ENCODE results near the gene CHAMP1.
"Not testable (repeated sequence)": the region's sequence is repeated elsewhere in the genome, so short reads cannot be mapped to it uniquely, and the experiment has no call there.

CHAMP1 gene

DNA sequence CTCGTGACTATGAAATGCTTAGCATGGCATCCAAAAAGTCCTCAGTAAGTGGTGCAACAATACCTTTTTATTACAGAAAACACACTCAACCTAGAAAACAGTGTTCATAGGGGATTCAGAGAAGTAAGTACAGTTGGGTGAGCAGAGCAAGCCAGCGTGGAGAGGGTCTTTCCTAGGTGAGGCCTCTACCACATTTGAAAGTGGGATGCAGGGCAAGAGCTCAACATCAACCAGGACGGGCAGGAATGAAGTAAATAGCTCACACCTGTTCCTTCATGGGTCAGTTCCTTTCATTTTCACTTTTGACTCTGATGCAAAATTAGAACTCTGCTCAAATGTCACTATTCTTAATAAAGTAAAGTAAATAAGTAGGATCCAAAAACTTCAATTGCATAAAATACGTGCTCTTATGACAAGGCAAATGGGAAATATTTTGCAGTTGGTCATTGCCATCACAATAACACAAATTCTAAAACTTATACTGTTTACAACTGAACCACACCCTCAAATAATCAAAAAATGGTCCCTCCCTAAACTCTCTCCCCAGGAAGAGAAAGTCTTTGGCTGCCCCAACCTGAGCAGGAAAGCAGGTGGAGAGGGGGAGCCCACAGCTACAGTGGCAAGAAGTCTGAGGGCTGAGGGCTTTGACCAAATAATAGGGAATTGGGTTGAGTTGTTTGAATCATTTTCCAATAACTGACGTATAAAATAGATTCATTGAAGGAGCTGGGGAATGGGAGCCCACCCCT is 20.2 kb downstream of the CHAMP1 start:
- no peak for DNase-seq

DNA sequence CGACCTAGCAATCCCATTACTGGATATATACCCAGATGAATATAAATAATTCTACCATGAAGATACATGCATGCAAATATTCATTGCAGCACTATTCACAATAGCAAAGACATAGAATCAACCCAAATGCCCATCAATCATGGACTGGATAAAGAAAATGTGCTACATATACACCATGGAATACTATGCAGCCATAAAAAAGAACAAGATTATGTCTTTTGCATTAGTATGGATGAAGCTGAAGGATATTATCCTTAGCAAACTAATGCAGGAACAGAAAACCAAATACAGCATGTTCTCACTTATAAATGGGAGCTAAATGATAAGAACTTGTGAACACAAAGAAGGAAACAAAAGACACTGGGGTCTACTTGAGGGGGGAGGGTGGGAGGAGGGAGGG is 22.2 kb downstream of the CHAMP1 start:
- not testable (repeated sequence) for DNase-seq

DNA sequence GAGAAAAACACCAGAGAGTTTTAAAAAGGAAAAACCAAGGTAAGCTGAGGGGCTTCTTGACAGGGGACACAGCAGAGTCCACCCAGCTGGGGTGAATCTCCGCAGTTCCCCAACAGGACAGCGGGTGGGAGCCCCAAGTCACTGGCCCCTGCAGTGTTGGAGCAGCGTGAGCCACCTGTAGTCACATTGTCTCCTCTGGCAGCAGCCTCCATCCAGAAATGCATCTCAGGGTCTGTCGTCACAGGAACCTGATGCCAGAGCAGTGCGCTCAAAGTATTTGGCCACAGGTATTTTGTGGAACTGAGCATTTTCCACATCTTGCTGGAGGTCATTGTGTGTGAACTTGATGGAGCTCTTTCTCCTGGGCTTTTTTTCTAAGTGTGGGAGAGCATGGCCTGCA is 24.7 kb downstream of the CHAMP1 start:
- DNase-seq = no peak

DNA sequence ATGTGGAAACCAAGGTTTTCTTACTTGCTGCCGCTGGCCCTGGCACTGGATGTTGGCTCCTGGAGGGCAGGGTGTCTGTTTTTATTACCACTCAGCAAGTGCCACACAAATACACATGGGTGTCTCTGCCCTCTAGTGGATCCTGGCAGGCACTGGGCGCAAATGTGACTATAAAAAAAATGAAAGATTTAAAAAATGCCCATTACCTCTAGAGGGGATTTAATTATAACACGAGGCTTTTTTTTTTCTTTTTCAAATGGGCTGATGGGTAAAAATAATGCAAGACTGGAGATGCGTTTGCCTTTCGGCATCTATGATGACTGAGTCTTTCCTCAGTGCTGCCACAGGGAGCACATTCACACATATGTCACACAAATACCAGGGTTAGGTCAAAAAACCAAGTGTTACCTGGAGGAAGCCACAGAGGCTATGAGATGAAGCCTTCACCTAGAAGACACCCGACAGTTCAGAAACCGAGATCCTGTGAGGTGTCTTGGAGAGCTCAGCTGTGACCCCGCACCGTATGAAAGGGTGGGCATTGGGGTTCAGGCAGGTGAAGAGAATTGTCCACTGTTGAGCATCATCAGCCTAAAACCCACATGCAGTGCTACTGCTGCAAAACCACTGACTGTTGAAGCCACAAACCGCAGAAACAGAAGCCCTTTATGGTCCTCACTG is 25.7 kb downstream of the CHAMP1 start:
- peak; percentile 15 for DNase-seq

DNA sequence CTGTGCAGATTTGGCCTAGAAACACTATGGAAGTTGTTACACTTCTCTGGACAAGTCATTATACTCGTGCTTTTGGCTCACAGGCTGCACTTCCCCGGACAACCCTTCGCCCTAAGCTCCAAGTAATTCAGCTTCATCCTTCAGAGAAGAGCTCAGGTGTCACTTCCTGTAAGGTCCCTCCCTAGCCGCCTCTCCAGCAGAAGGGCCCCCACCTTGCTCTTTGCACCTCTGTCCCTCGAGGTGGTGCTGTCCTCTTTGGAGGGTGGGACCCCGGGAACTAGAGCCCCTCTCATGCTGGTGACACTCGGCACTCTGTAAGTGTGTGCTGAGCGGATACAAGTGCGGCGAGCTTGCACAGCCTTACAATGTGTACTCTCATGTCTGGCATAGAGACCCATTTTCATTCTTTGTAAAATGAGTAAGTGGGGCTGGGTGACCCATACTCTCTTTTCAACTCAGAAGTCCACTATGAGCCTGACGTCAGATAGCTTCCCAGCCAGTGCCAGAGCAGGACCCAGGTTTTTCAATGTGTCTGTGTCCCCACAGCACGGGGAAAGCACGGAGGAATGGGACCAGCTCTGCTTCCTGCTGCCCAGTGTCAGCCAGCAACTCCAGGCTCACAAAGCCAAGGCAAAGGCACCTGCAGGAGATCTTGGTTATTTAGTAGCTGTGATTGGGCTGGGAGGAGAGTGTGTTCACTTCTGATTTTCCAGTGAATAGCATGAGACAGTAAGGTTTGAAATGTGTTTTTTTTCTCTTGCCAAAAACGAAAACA is 26.9 kb downstream of the CHAMP1 start:
- DNase-seq = no peak

DNA sequence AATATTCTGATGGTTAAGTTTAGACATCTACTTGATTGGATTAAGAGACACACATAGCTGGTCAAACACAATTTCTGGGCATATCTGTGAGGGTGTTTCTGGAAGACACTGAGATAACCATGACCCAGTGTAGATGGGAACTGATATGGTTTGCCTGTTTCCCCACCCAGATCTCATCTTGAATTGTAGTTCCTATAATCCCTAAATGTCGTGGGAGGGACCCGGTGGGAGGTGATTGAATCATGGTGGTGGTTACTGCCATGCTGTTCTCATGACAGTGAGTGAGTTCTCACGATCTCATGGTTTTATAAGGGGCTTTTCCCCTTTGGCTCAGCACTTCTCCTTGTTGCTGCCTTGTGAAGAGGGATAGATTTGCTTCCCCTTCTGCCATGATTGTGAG is 33.0 kb downstream of the CHAMP1 start:
- DNase-seq = not testable (repeated sequence)

DNA sequence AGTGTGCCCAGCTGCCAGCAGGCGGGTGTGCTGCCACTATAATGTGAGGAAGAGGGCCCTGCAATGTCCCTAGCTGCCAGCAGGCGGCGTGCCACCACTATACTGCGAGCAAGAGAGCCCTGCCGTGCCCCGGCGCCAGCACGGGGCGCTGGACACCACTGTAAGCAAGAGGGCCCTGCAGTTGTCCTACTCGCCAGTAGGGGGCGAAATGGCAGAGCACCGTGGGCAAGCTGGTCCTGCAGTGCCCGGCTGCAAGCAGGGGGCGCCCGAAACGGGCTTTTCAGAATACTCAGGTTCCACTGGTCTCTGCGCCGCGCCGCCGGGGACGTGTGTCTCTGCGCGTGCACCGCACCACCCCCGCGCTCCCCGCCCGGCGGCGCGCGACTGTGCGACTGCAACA is 38.5 kb downstream of the CHAMP1 start:
- DNase-seq = not testable (repeated sequence)

DNA sequence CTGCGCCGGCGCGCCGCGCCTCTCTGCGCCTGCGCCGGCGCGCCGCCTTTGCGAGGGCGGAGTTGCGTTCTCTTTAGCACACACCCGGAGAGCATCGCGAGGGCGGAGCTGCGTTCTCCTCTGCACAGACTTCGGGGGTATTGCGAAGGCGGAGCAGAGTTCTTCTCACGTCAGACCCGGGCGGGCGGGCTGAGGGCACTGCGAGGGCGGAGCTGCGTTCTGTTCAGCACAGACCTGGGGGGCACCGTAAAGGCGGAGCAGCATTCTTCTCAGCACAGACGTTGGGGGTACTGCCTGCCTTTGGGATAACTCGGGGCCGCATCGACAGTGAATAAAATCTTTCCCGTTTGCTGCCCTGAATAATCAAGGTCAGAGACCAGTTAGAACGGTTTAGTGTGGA is 39.1 kb downstream of the CHAMP1 start:
- not testable (repeated sequence) for DNase-seq

Data from NCI-H2081 treated with DMSO at 0.1 percent for 48 hours (cell line).